Measurements from ENCODE around the gene DNAAF8.

The DNAAF8 gene

GRCh38 chr16:4734063-4734729 is at the start of gene DNAAF8, which contains the start of gene ANKS3:
Gene DNAAF8, plus strand, starts transcription at chr16:4734537. Its CDS starts 1,978 bp downstream, at chr16:4736515.
Gene ANKS3, minus strand, starts transcription at chr16:4734271. Its CDS starts 4,122 bp downstream, at chr16:4730149.
- Mint-ChIP-seq H3K4me3 (peak within 1 kb of the TSS; percentile 91), H3K9me3 (no peaks in the 10 kb centered on the region), H3K27me3 (no peaks in the 10 kb centered on the region), H3K4me1 (peaks cover 27% of the 10 kb centered on the region), H3K27ac (peak within 1 kb of the TSS; percentile 84), H3K36me3 (no peaks in the 10 kb centered on the region)
- ATAC-seq, result peak; percentile 91

- no peak for ATAC-seq
- H3K4me1 Mint-ChIP-seq, result no peaks in the 10 kb centered on the region
- no peaks in the 10 kb centered on the region for H3K9me3 Mint-ChIP-seq
- H3K4me3 Mint-ChIP-seq, result no peak overlapping the region
- H3K36me3 Mint-ChIP-seq, result peaks cover 57% of the 10 kb centered on the region
- no peak overlapping the region for H3K27ac Mint-ChIP-seq
- no peaks in the 10 kb centered on the region for H3K27me3 Mint-ChIP-seq
These were observed 49.6 kb upstream of the DNAAF8 start for GRCh38 chr16:4684763-4685162.

GRCh38 chr16:4685292-4685691 is 49.0 kb upstream of the DNAAF8 start:
- Mint-ChIP-seq H3K27me3 (no peaks in the 10 kb centered on the region), H3K27ac (no peak overlapping the region), H3K36me3 (peaks cover 53% of the 10 kb centered on the region)

GRCh38 chr16:4685776-4686496 is 48.4 kb upstream of the DNAAF8 start:
- Mint-ChIP-seq H3K4me3 (no peak overlapping the region), H3K9me3 (no peaks in the 10 kb centered on the region), H3K27ac (no peak overlapping the region), H3K36me3 (peaks cover 48% of the 10 kb centered on the region), H3K4me1 (peaks cover under 1% of the 10 kb centered on the region), H3K27me3 (no peaks in the 10 kb centered on the region)
- no peak for ATAC-seq

More at GRCh38 chr16:4685292-4685691, 49.0 kb upstream of the DNAAF8 start:
- Mint-ChIP-seq H3K4me1 (no peaks in the 10 kb centered on the region), H3K4me3 (no peak overlapping the region), H3K9me3 (no peaks in the 10 kb centered on the region)
- no peak for ATAC-seq

- peaks cover 8% of the 10 kb centered on the region for H3K4me1 Mint-ChIP-seq
- ATAC-seq, result no peak
- H3K36me3 Mint-ChIP-seq, result peaks cover 42% of the 10 kb centered on the region
- peak overlapping the region; percentile 37 for H3K27ac Mint-ChIP-seq
- H3K9me3 Mint-ChIP-seq, result no peaks in the 10 kb centered on the region
- H3K4me3 Mint-ChIP-seq, result no peak overlapping the region
- H3K27me3 Mint-ChIP-seq, result no peaks in the 10 kb centered on the region
These were observed 47.7 kb upstream of the DNAAF8 start for GRCh38 chr16:4686497-4687210.

GRCh38 chr16:4687416-4687815 is 46.9 kb upstream of the DNAAF8 start:
- Mint-ChIP-seq H3K27me3 (no peaks in the 10 kb centered on the region), H3K4me1 (peaks cover 12% of the 10 kb centered on the region), H3K4me3 (no peak overlapping the region), H3K9me3 (no peaks in the 10 kb centered on the region), H3K36me3 (peaks cover 39% of the 10 kb centered on the region), H3K27ac (peak overlapping the region; percentile 37)
- ATAC-seq, result no peak

GRCh38 chr16:4687946-4688673 is 46.2 kb upstream of the DNAAF8 start:
- Mint-ChIP-seq H3K9me3 (no peaks in the 10 kb centered on the region), H3K4me1 (peaks cover 19% of the 10 kb centered on the region), H3K4me3 (no peak overlapping the region), H3K36me3 (peaks cover 36% of the 10 kb centered on the region), H3K27me3 (no peaks in the 10 kb centered on the region), H3K27ac (peak overlapping the region; percentile 37)
- ATAC-seq, result no peak

- Mint-ChIP-seq H3K9me3 (no peaks in the 10 kb centered on the region), H3K27me3 (no peaks in the 10 kb centered on the region), H3K27ac (no peak overlapping the region)
These were observed 45.7 kb upstream of the DNAAF8 start for GRCh38 chr16:4688674-4689045.

GRCh38 chr16:4689091-4689671 is 45.2 kb upstream of the DNAAF8 start:
- Mint-ChIP-seq H3K27ac (no peak overlapping the region), H3K4me1 (peaks cover 19% of the 10 kb centered on the region), H3K9me3 (no peaks in the 10 kb centered on the region), H3K27me3 (no peaks in the 10 kb centered on the region), H3K4me3 (no peak overlapping the region), H3K36me3 (peaks cover 33% of the 10 kb centered on the region)
- ATAC-seq, result no peak

More at GRCh38 chr16:4688674-4689045, 45.7 kb upstream of the DNAAF8 start:
- H3K36me3 Mint-ChIP-seq, result peaks cover 33% of the 10 kb centered on the region
- no peak overlapping the region for H3K4me3 Mint-ChIP-seq
- peaks cover 19% of the 10 kb centered on the region for H3K4me1 Mint-ChIP-seq
- ATAC-seq, result no peak

- Mint-ChIP-seq H3K36me3 (peaks cover 29% of the 10 kb centered on the region), H3K27me3 (no peaks in the 10 kb centered on the region), H3K4me1 (peaks cover 25% of the 10 kb centered on the region), H3K27ac (no peak overlapping the region), H3K4me3 (no peak overlapping the region), H3K9me3 (no peaks in the 10 kb centered on the region)
- ATAC-seq, result no peak
These were observed 44.3 kb upstream of the DNAAF8 start for GRCh38 chr16:4689864-4690704.

GRCh38 chr16:4690946-4691665 is 43.2 kb upstream of the DNAAF8 start:
- Mint-ChIP-seq H3K4me3 (peak overlapping the region; percentile 40), H3K27me3 (no peaks in the 10 kb centered on the region), H3K4me1 (peaks cover 32% of the 10 kb centered on the region), H3K9me3 (no peaks in the 10 kb centered on the region), H3K27ac (no peak overlapping the region), H3K36me3 (peaks cover 25% of the 10 kb centered on the region)
- no peak for ATAC-seq

GRCh38 chr16:4691666-4692412 is 42.5 kb upstream of the DNAAF8 start:
- no peak for ATAC-seq
- H3K4me3 Mint-ChIP-seq, result peak overlapping the region; percentile 88
- H3K27me3 Mint-ChIP-seq, result no peaks in the 10 kb centered on the region
- H3K27ac Mint-ChIP-seq, result peak overlapping the region; percentile 84
- peaks cover 32% of the 10 kb centered on the region for H3K4me1 Mint-ChIP-seq
- peaks cover 18% of the 10 kb centered on the region for H3K36me3 Mint-ChIP-seq
- H3K9me3 Mint-ChIP-seq, result no peaks in the 10 kb centered on the region
